GM18508 (cell line): ENCODE results near the gene EML4.
"Not testable (repeated sequence)": the region's sequence is repeated elsewhere in the genome, so short reads cannot be mapped to it uniquely, and the experiment has no call there.

ENCODE experiments used
- ATAC-seq: cut with Tn5 transposase; IDR thresholded peaks from one replicate; pipeline ENCODE4 v1.9.1; 2021; ENCODE audit warnings: moderate number of reproducible peaks; ENCODE audit not compliant: insufficient read depth, unreplicated experiment

The EML4 gene

GRCh38 chr2:42244520-42244919 lies 75.4 kb downstream of the EML4 start:
- ATAC-seq = no peak

DNA sequence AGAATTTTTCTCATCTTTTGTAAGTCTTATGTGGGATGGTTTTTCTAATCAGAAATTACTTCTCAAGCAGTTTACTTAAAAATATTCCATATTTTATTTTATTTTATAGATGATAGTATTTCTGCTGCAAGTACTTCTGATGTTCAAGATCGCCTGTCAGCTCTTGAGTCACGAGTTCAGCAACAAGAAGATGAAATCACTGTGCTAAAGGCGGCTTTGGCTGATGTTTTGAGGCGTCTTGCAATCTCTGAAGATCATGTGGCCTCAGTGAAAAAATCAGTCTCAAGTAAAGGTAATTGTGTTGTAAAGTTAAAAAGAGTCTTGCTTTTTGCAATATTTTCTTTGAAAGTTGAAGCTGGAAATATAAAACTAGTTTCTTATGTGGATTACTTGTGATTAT lies 76.2 kb downstream of the EML4 start:
- ATAC-seq = no peak

DNA sequence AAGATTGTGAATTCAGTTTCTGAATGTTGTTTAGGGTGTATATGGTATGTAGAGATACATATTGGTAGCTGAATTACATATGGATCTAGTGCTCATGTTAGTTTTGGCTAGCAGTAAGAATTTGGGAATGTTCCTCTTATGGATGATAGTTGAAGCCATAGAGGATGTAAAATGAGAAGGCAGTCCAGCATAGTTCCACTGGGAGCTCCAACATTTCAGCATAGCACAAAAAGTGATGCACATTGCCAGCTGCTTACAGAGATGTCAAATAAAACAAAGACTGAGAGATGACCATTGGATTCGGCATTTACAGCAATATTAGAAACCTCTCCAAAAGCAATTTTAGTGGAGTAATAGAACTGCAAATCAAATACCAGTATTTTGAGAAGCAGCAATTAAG lies 77.4 kb downstream of the EML4 start:
- no peak for ATAC-seq

DNA sequence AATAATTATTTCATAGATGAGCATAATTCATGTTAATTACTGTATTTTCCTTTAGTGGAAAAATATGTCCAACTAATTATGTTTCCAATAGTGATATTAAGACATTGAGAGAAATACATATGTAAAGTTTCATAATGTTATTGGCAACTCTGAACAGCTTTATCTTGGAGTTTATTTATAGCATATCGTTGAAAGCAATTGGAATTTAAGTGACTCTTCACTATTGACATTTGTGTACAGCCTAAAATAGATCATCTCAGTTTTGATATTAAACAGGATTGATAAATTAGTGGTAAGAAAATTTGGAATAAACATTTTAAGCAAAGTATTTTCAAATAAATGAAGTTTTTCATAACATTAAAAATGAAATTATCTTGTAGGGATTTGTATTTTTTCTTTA lies 79.7 kb downstream of the EML4 start:
- ATAC-seq = no peak

DNA sequence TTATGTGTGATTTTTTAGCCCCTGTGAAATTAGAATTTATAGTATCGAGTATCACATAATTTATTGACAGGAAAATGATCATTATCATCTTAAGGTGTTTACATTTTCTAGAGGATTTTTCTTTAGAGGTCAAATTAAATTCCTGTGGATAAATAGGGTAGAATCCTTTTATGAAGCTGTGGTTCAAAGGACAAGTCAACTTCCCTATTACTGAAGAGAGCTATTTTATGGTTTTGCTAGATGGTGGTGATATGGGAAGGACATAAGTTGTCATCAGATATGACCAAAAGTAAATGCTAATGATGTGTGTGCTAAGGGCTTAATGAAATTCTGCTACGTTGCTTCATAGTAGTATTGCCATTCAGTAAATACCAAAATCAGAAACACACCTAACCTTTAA lies 80.1 kb downstream of the EML4 start:
- no peak for ATAC-seq

GRCh38 chr2:42249887-42250286 lies 80.7 kb downstream of the EML4 start:
- ATAC-seq = no peak

- ATAC-seq = no peak
Measured at GRCh38 chr2:42250925-42251324, 81.8 kb downstream of the EML4 start.

- ATAC-seq = no peak
Measured at GRCh38 chr2:42252464-42252863, 83.3 kb downstream of the EML4 start.

- no peak for ATAC-seq
Measured at GRCh38 chr2:42254186-42254895, 85.2 kb downstream of the EML4 start.

DNA sequence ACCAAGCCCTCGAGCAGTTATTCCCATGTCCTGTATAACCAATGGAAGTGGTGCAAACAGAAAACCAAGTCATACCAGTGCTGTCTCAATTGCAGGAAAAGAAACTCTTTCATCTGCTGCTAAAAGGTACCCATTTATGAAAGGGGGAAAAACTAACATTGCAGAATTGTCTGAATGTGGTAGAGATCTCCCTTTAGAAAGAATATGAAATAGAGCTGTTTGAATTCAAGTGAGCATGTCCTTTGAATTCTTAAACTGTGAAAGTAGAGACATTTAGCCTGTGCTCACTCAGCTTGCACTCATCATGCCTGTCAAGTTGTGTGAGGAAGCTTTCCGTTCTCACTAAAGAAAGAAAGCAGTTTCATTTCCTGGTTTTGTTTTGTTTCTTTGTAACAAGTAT lies 87.4 kb downstream of the EML4 start:
- peak; percentile 65 for ATAC-seq

DNA sequence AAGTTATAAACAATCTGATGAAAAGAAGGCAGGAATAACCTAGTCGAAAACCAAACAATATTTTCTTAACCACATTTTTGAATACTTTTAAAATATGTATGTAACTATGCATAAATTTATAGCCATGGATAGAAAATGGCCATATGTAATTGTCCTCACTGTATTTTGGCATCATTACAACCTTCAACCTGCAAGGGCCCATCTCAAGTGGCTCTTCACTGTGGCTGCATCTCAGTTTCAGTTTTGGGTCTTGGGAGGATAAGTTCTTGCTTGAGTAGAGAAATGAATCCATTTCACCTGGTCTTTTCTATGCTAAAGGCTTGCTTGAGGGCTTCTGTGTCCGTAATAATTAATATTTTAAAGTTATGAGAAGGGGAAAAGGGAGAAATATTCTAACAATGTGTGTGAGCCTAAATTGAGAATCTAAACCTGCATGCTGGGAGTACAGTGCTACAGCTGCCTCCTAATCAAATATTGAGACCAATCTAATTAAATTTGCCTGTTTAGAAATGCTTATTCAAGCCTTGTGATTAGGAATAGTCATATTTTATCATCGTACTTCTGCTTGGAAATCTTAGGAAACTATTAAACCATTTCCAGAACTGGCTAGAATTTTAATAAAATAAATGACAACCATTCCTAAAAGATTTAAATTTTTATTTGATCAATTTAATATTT lies 92.5 kb downstream of the EML4 start:
- ATAC-seq = no peak

- no peak for ATAC-seq
Measured at GRCh38 chr2:42266236-42266635, 97.1 kb downstream of the EML4 start.

DNA sequence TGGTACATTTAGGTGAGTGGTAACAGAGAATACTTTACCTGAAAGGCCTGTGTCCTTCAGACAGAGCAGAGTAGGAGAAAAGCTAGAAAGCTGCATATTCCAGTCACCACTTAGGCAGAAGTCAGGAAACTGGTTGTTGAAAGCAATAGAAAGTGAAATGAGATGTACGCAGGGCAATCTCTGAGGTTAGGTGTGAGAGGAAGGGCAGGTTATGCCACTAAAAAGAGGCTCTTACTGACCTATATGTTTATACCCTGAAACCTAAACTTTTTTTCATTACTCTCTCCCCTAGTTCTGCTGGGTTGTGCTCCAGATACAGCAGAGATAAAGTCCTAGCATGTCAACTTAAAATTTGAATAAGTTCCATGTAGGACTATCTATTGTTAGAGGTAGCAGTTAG lies 98.4 kb downstream of the EML4 start:
- no peak for ATAC-seq

- no peak for ATAC-seq
Measured at GRCh38 chr2:42268528-42269151, 99.5 kb downstream of the EML4 start.

DNA sequence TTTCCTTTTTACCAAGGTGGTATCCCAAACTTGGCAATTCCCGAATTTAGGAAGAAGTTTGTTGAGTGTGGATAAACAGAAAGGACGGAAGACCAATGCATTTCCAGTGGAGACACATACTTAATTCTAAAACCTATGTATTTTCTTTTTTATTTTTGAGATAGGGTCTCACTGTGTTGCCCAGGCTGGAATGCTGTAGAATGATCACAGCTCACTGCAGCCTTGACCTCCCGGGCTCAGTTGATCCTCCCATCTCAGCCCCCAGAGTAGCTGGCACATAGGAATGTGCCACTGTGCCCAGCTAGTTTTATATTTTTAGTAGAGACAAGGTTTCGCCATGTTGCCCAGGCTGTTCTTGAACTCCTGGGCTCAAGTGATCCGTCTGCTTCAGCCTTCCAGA lies 101.6 kb downstream of the EML4 start:
- no peak for ATAC-seq

- ATAC-seq = not testable (repeated sequence)
Measured at GRCh38 chr2:42271246-42271645, 102.1 kb downstream of the EML4 start.

- no peak for ATAC-seq
Measured at GRCh38 chr2:42274863-42275262, 105.7 kb downstream of the EML4 start.

GRCh38 chr2:42281416-42282081 lies 112.4 kb downstream of the EML4 start:
- ATAC-seq = no peak

DNA sequence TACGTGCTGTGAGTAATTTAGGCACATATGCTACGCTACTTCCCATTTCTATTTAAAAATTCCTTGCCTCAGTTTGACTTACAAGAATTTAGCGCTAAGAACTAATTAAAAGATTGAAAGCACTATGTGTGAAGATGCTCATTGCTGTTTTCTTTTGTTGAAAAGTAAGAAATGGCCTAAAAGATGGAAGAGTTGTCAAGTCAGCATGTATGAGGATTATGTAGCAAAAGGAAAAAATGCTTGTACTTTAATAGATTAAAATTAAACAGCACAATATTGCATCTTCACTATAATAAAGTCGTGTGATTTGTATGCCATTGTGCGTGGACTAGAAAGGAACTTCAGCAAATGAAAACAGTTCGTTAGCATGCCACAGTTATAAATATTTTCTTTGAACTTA lies 114.9 kb downstream of the EML4 start:
- ATAC-seq = no peak

GRCh38 chr2:42286268-42286946 lies 117.3 kb downstream of the EML4 start:
- ATAC-seq = no peak

DNA sequence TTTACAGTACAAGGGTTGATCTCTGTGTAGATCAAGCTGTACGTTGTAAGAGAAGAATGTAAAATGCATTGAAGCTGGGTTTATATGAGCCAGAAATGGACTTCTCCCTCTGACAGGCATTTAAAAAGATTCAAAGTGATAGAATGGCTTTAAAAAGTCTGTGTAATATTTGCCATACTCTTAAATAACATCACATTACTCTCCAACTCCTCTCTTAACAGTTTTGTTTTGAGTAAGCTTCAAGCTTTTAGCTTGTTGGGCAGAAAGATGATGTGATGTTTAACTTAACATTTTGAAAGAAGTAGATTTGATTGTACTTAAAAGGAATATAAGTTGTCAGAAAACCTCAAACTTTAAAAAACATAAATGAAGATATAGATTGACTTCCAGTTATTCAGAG lies 119.7 kb downstream of the EML4 start:
- ATAC-seq = no peak
